PFSK-1 (cell line): Measurements from ENCODE around the gene DDX24.

ENCODE experiments used
- POLR2AphosphoS5 ChIP-seq: IDR thresholded peaks from 2 replicates; pipeline ENCODE4 v1.6.1; 2012; ENCODE audit warnings: low read depth, mild to moderate bottlenecking, control low read depth, low read length, moderate library complexity
- TAF1 ChIP-seq: IDR thresholded peaks from 2 replicates; pipeline ENCODE4 v1.6.1; 2012; ENCODE audit warnings: low read length, control low read depth, borderline replicate concordance; ENCODE audit not compliant: insufficient read depth
- TF ChIP-seq, protein P1 (sequence below), 2 experiments: IDR thresholded peaks; 2 replicates each; pipeline versions ENCODE4 v1.6.1 to v1.8.0; 2011 to 2012; ENCODE audit warnings: low read depth in 2 of 2, low read length in 2 of 2, control low read depth in 1 of 2, inconsistent platforms in 1 of 2, mild to moderate bottlenecking in 1 of 2, moderate library complexity in 1 of 2; ENCODE audit not compliant: insufficient read depth in 1 of 2

GRCh38 chr14:94015223-94015622 lies 65.8 kb downstream of the DDX24 start:
- TF ChIP-seq POLR2AphosphoS5 (no peak), TAF1 (no peak)
- TF ChIP-seq, protein P1, sequence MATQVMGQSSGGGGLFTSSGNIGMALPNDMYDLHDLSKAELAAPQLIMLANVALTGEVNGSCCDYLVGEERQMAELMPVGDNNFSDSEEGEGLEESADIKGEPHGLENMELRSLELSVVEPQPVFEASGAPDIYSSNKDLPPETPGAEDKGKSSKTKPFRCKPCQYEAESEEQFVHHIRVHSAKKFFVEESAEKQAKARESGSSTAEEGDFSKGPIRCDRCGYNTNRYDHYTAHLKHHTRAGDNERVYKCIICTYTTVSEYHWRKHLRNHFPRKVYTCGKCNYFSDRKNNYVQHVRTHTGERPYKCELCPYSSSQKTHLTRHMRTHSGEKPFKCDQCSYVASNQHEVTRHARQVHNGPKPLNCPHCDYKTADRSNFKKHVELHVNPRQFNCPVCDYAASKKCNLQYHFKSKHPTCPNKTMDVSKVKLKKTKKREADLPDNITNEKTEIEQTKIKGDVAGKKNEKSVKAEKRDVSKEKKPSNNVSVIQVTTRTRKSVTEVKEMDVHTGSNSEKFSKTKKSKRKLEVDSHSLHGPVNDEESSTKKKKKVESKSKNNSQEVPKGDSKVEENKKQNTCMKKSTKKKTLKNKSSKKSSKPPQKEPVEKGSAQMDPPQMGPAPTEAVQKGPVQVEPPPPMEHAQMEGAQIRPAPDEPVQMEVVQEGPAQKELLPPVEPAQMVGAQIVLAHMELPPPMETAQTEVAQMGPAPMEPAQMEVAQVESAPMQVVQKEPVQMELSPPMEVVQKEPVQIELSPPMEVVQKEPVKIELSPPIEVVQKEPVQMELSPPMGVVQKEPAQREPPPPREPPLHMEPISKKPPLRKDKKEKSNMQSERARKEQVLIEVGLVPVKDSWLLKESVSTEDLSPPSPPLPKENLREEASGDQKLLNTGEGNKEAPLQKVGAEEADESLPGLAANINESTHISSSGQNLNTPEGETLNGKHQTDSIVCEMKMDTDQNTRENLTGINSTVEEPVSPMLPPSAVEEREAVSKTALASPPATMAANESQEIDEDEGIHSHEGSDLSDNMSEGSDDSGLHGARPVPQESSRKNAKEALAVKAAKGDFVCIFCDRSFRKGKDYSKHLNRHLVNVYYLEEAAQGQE (IDR thresholded peaks at IDR 0.05; ENCODE audit: insufficient read depth in 1 of 2, low read depth in 2 of 2, low read length in 2 of 2), result no peak
